Measurements from ENCODE around the gene NQO1. TPM values are rescaled to one million over a fixed set of nuclear protein-coding genes. Genes with fewer than 3 reads are reported as not detected.

The NQO1 gene
- total and polyA plus RNA-seq, 4 donors: 0.92 to 5.5 (median 1.9) TPM

GRCh38 chr16:69712277-69712676 lies 14.1 kb downstream of the NQO1 start (continued):
- TF ChIP-seq, protein P1, sequence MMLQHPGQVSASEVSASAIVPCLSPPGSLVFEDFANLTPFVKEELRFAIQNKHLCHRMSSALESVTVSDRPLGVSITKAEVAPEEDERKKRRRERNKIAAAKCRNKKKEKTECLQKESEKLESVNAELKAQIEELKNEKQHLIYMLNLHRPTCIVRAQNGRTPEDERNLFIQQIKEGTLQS (IDR thresholded peaks at IDR 0.05): no peak
- TF ChIP-seq SP1 (IDR thresholded peaks at IDR 0.05) (no peak), FOXA2 (IDR thresholded peaks at IDR 0.05) (no peak), YY1 (IDR thresholded peaks at IDR 0.05) (no peak), MAX (IDR thresholded peaks at IDR 0.05) (no peak), RXRA (IDR thresholded peaks at IDR 0.05) (no peak), ZBTB33 (IDR thresholded peaks at IDR 0.05) (no peak), FOXA1 (IDR thresholded peaks at IDR 0.05) (no peak)

- Histone ChIP-seq H3K4me3 (ENCODE audit: low read depth in 1 of 3, low read length in 3 of 3) (no peak overlapping the region), H3K9me3 (ENCODE audit: control insufficient read depth in 4 of 4, low read length in 3 of 4) (no peaks in the 10 kb centered on the region), H3K27ac (ENCODE audit: low read depth in 1 of 2, low read length in 2 of 2) (no peak overlapping the region), H3K9ac (ENCODE audit: low read depth in 1 of 2, low read length in 2 of 2) (no peak overlapping the region), H3K4me1 (ENCODE audit: control insufficient read depth in 4 of 4, insufficient read depth in 4 of 4, low read length in 3 of 4) (peaks cover 0 to 2% (median 0%) of the 10 kb centered on the region in 4 donors), H3K36me3 (ENCODE audit: control insufficient read depth in 4 of 4, insufficient read depth in 3 of 4, low read depth in 1 of 4, low read length in 3 of 4) (peaks cover 0 to 6% (median 1%) of the 10 kb centered on the region in 4 donors), H3K27me3 (ENCODE audit: control insufficient read depth in 4 of 4, insufficient read depth in 4 of 4, low read length in 3 of 4) (no peaks in the 10 kb centered on the region)
- TF ChIP-seq TAF1 (conservative IDR thresholded peaks at IDR 0.05) (no peak), RAD21 (IDR thresholded peaks at IDR 0.05) (no peak), NR2F2 (IDR thresholded peaks at IDR 0.05) (no peak), YY1 (IDR thresholded peaks at IDR 0.05) (no peak), FOXA2 (IDR thresholded peaks at IDR 0.05) (no peak), RXRA (IDR thresholded peaks at IDR 0.05) (no peak), ZBTB33 (IDR thresholded peaks at IDR 0.05) (no peak), EGR1 (IDR thresholded peaks at IDR 0.05; ENCODE audit: low read depth in 2 of 2) (no peak), CTCF (IDR thresholded peaks at IDR 0.05; ENCODE audit: low read depth, low read length, missing input control) (no peak), FOXA1 (IDR thresholded peaks at IDR 0.05) (no peak), HNF4G (IDR thresholded peaks at IDR 0.05) (no peak), MAX (IDR thresholded peaks at IDR 0.05) (no peak), HNF4A (conservative IDR thresholded peaks at IDR 0.05) (no peak), SP1 (IDR thresholded peaks at IDR 0.05) (no peak), GABPA (IDR thresholded peaks at IDR 0.05 in 1 of 2, conservative IDR thresholded peaks at IDR 0.05 in 1 of 2) (no peak), JUND (IDR thresholded peaks at IDR 0.05) (no peak)
- TF ChIP-seq, protein P1 (IDR thresholded peaks at IDR 0.05): no peak
- DNase-seq (ENCODE audit: low spot score): no peak
- 91% methylated on average over 12 of the region's 12 CpGs for WGBS
These were observed 15.1 kb downstream of the NQO1 start for GRCh38 chr16:69711115-69711740.
